Measurements from ENCODE around the gene RPUSD1. TPM values are rescaled to one million over a fixed set of nuclear protein-coding genes. Genes with fewer than 3 reads are reported as not detected.

Gene RPUSD1
- polyA plus RNA-seq, 1 donor (not counting 4 experiments of a cell fraction or from before 2014, with no cell fraction given) = 11.9 TPM

DNA sequence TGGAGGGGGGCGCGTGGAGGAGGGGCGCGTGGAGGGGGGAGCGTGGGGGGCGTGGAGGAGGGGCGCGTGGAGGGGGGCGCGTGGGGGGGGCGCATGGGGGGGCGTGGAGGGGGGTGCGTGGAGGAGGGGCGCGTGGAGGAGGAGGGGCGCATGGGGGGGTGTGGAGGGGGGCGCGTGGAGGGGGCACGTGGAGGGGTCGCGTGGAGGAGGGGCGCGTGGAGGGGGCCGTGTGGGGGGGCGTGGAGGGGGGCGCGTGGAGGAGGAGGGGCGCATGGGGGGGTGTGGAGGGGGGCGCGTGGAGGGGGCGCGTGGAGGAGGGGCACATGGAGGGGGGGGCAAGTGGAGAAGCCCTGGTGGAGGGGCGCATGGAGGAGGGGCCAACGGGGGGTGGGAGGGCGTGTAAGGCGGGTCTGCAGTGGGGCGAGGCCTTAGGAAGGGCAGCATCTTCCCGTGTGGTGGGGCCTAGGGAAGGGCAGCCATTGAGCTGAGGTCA, 20.4 kb downstream of the RPUSD1 start:
- Histone ChIP-seq H3K4me3 (ENCODE audit: control insufficient read depth in 2 of 3, extremely low read depth in 1 of 3, insufficient read depth in 2 of 3, low read depth in 1 of 3, low read length in 3 of 3) (no peak overlapping the region), H3K4me1 (ENCODE audit: control insufficient read depth, extremely low read depth, insufficient read depth, low read length) (no peaks in the 10 kb centered on the region), H3K36me3 (ENCODE audit: control insufficient read depth in 2 of 2, extremely low read depth in 1 of 2, insufficient read depth in 2 of 2, low read length in 2 of 2) (no peaks in the 10 kb centered on the region), H3K4me2 (ENCODE audit: control insufficient read depth, extremely low read depth, insufficient read depth, low read depth, low read length) (no peak overlapping the region), H3K27ac (ENCODE audit: control insufficient read depth, insufficient read depth, low read length) (no peak overlapping the region), H3K27me3 (ENCODE audit: control insufficient read depth, extremely low read depth, insufficient read depth, low read length) (peaks cover 3% of the 10 kb centered on the region), H3K9me1 (ENCODE audit: control insufficient read depth, extremely low read depth, insufficient read depth, low read length) (no peaks in the 10 kb centered on the region), H2AFZ (ENCODE audit: control insufficient read depth, low read length) (no peak overlapping the region), H3K9ac (ENCODE audit: control insufficient read depth, extremely low read depth, insufficient read depth, low read length) (no peak overlapping the region), H3K79me2 (ENCODE audit: control insufficient read depth, insufficient read depth, low read length) (no peaks in the 10 kb centered on the region), H4K20me1 (ENCODE audit: control insufficient read depth, extremely low read depth, insufficient read depth, low read length) (no peaks in the 10 kb centered on the region), H3K9me3 (ENCODE audit: control insufficient read depth, low read depth, low read length) (no peaks in the 10 kb centered on the region)
- TF ChIP-seq, protein P1, sequence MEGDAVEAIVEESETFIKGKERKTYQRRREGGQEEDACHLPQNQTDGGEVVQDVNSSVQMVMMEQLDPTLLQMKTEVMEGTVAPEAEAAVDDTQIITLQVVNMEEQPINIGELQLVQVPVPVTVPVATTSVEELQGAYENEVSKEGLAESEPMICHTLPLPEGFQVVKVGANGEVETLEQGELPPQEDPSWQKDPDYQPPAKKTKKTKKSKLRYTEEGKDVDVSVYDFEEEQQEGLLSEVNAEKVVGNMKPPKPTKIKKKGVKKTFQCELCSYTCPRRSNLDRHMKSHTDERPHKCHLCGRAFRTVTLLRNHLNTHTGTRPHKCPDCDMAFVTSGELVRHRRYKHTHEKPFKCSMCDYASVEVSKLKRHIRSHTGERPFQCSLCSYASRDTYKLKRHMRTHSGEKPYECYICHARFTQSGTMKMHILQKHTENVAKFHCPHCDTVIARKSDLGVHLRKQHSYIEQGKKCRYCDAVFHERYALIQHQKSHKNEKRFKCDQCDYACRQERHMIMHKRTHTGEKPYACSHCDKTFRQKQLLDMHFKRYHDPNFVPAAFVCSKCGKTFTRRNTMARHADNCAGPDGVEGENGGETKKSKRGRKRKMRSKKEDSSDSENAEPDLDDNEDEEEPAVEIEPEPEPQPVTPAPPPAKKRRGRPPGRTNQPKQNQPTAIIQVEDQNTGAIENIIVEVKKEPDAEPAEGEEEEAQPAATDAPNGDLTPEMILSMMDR (optimal IDR thresholded peaks at IDR 0.05 in 1 of 3, IDR thresholded peaks at IDR 0.05 in 1 of 3, conservative IDR thresholded peaks at IDR 0.05 in 1 of 3; ENCODE audit: extremely low read depth in 1 of 3, insufficient read depth in 2 of 3, low read length in 3 of 3) = no peak
- TF ChIP-seq EZH2 (IDR thresholded peaks at IDR 0.05; ENCODE audit: low read length) = no peak
- DNase-seq (ENCODE audit: low read depth, low spot score) (no peak), FAIRE-seq (no peak)
- dilution Hi-C loops (cut with MboI; ENCODE audit: extremely low pct_ligation_motif_present, low sequenced_read_pairs) = no loop called here

GRCh38 chr16:766820-767640, 21.2 kb downstream of the RPUSD1 start:
- H2AFZ ChIP-seq (ENCODE audit: control insufficient read depth, low read length) = no peak overlapping the region
- dilution Hi-C loops (cut with MboI; ENCODE audit: extremely low pct_ligation_motif_present, low sequenced_read_pairs) = no loop called here
- no peaks in the 10 kb centered on the region for H4K20me1 ChIP-seq (ENCODE audit: control insufficient read depth, extremely low read depth, insufficient read depth, low read length)
- FAIRE-seq = no peak
- peaks cover under 1% of the 10 kb centered on the region for H3K4me1 ChIP-seq (ENCODE audit: control insufficient read depth, extremely low read depth, insufficient read depth, low read length)
- H3K4me3 ChIP-seq (ENCODE audit: control insufficient read depth in 2 of 3, extremely low read depth in 1 of 3, insufficient read depth in 2 of 3, low read depth in 1 of 3, low read length in 3 of 3) = no peak overlapping the region
- H3K9me3 ChIP-seq (ENCODE audit: control insufficient read depth, low read depth, low read length) = no peaks in the 10 kb centered on the region
- no peaks in the 10 kb centered on the region for H3K9me1 ChIP-seq (ENCODE audit: control insufficient read depth, extremely low read depth, insufficient read depth, low read length)
- TF ChIP-seq EZH2 (IDR thresholded peaks at IDR 0.05; ENCODE audit: low read length) = no peak
- TF ChIP-seq, protein P1 (optimal IDR thresholded peaks at IDR 0.05 in 1 of 3, IDR thresholded peaks at IDR 0.05 in 1 of 3, conservative IDR thresholded peaks at IDR 0.05 in 1 of 3; ENCODE audit: extremely low read depth in 1 of 3, insufficient read depth in 2 of 3, low read length in 3 of 3) = no peak
- no peak for DNase-seq (ENCODE audit: low read depth, low spot score)
- no peak overlapping the region for H3K4me2 ChIP-seq (ENCODE audit: control insufficient read depth, extremely low read depth, insufficient read depth, low read depth, low read length)
- no peaks in the 10 kb centered on the region for H3K79me2 ChIP-seq (ENCODE audit: control insufficient read depth, insufficient read depth, low read length)
- H3K36me3 ChIP-seq (ENCODE audit: control insufficient read depth in 2 of 2, extremely low read depth in 1 of 2, insufficient read depth in 2 of 2, low read length in 2 of 2) = no peaks in the 10 kb centered on the region
- H3K27ac ChIP-seq (ENCODE audit: control insufficient read depth, insufficient read depth, low read length) = no peak overlapping the region
- H3K9ac ChIP-seq (ENCODE audit: control insufficient read depth, extremely low read depth, insufficient read depth, low read length) = no peak overlapping the region
- peaks cover 3% of the 10 kb centered on the region for H3K27me3 ChIP-seq (ENCODE audit: control insufficient read depth, extremely low read depth, insufficient read depth, low read length)

Data from keratinocyte (primary cell).